Fibroblast of mammary gland (primary cell): ENCODE results near the gene PRDM15.

Source experiments
- DNase-seq: peaks from one replicate; pipeline ENCODE4 v3.0.0-alpha.2; 2010; ENCODE audit warnings: low read depth
- H3K4me3 ChIP-seq: 2 replicates; pipeline ENCODE4 v1.5.1; 2011; ENCODE audit warnings: low read depth, mild to moderate bottlenecking, low read length, moderate library complexity; ENCODE audit not compliant: control insufficient read depth
- CTCF ChIP-seq: conservative IDR thresholded peaks from 2 replicates; pipeline ENCODE4 v1.5.1; 2011; ENCODE audit warnings: low read depth, low read length, inconsistent platforms; ENCODE audit not compliant: control insufficient read depth, insufficient read depth

PRDM15 gene

GRCh38 chr21:41887667-41888066, 8.5 kb upstream of the PRDM15 start:
- no peak overlapping the region for H3K4me3 ChIP-seq
- no peak for TF ChIP-seq CTCF
- no peak for DNase-seq

- no peak for DNase-seq
- H3K4me3 ChIP-seq, result no peak overlapping the region
- TF ChIP-seq CTCF, result no peak
Measured at GRCh38 chr21:41886328-41886727, 7.2 kb upstream of the PRDM15 start.

DNA sequence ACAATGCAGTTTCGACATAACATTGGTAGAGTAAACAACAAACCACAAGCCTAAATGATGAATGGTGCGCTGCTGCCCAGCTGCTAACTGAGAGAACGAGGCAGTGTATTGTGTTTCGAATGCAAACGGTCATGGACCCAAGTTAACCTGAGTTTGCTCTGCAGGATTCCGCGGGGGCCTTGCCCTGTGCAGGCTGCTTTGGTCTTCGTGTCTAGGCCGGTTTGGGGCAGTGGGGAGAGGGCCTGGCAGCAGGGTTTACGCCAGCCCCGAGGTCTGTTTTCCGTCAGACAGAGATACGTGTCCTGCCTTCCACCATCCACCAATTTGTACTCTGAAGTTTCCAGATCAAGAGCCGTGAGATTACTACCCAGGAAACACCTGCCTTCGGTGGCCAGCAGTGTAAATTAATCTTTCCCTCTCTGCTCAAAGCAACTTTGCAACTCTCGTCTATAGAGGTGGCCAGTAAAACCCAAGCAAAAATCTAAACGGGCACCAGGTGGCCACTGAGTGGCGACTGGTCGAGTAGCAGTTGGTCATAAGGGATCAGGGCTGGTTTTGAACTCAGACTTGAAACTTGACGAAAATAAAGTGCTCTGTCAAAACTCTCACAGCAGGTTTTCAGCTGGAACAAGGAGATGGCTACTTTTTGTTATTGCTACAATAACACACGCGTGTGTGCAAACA, 6.3 kb upstream of the PRDM15 start:
- no peak for TF ChIP-seq CTCF
- H3K4me3 ChIP-seq, result no peak overlapping the region
- DNase-seq, result no peak

DNA sequence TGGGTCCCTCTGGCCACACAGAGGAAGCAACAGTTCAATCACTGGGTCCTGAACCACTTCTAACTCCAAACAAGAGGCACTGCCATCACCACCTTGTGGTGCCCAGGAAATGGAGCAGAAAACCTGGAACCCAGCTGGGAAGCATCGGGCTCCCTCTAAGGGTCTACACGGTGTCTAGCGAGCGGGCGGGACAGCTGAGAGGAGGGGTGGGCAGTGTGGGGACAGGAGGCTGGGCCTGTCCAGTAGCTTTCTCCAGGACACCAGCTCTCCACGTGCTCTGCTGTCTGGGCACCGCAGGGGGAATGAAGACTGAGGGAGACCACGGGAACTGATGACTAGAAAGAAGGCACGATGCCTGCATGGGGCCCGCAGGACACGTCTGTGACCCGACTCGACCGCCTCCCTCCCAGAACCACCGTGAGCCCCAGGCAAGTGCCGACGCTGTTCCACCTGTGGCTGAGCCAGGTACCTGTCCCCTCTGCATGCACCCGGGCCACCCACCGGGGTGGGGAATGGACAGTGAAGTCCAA, 5.4 kb upstream of the PRDM15 start:
- H3K4me3 ChIP-seq, result no peak overlapping the region
- DNase-seq, result no peak
- no peak for TF ChIP-seq CTCF

DNA sequence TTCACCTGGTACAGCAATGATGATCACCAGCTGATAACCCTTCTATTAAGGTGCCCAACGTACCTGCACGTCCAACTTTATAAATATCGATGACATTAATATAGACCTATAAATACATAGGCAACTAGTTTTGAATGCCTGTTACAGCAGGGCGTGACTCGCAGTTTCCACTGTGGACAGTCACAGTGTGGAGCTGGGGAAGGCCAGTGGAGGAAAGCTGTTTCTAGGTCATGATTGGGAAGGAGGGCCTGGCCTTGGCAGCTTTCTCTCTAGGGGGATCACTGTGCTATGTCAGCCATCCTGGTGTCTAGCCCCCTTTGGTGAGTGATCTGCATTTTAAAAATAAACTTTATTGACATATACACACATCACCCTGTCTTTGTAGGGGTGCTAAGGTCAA, 4.4 kb upstream of the PRDM15 start:
- no peak overlapping the region for H3K4me3 ChIP-seq
- TF ChIP-seq CTCF, result no peak
- DNase-seq, result no peak

- DNase-seq, result no peak
- TF ChIP-seq CTCF, result no peak
- H3K4me3 ChIP-seq, result no peak overlapping the region
Measured at GRCh38 chr21:41881051-41881450, 1.9 kb upstream of the PRDM15 start.
